Activated T-cell treated with anti-CD3 and anti-CD28 coated beads, Interleukin-2, amount 50 U/mL, for 48 hours (primary cell): ENCODE results near the gene DIS3.
"Not testable (repeated sequence)": the region's sequence is repeated elsewhere in the genome, so short reads cannot be mapped to it uniquely, and the experiment has no call there.

Experiments
- DNase-seq, 2 experiments: peaks; one replicate each; pipeline ENCODE4 v3.0.0-alpha.2; 2020

Gene DIS3

DNA sequence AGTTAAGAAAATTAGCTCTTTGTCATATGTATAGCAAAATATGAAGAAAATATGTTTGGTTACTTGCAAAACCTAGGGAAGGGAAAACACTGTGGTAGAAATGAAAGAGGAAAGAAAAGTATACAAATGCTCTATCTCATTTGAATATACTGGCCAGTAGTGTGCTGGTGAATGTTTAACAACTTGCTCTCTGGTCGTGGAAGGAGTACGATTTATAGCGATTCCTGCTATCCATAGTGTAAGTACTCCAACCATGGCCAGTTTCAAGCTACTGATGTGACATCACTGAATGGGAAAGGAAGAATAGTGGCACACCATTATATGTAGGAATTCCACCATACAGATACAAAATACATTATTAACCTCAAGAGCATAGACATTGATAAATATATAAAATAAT, 44.7 kb downstream of the DIS3 start:
- no peak for DNase-seq

DNA sequence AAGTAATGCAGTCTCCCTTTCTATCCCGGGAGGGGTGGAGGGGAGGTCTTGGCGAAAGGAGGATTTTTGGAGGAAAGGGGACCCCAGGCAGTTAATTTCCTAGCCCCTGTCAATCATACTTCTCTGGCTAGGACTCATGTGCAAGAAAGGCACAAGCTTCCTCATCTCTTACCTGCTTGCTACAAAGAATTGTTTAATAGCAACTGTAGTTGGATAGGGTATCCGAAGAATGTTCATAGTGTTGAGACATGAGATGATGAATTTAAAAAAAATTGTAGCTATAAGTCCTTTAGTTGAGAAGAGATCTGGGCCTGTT, 53.5 kb downstream of the DIS3 start:
- no peak for DNase-seq

DNA sequence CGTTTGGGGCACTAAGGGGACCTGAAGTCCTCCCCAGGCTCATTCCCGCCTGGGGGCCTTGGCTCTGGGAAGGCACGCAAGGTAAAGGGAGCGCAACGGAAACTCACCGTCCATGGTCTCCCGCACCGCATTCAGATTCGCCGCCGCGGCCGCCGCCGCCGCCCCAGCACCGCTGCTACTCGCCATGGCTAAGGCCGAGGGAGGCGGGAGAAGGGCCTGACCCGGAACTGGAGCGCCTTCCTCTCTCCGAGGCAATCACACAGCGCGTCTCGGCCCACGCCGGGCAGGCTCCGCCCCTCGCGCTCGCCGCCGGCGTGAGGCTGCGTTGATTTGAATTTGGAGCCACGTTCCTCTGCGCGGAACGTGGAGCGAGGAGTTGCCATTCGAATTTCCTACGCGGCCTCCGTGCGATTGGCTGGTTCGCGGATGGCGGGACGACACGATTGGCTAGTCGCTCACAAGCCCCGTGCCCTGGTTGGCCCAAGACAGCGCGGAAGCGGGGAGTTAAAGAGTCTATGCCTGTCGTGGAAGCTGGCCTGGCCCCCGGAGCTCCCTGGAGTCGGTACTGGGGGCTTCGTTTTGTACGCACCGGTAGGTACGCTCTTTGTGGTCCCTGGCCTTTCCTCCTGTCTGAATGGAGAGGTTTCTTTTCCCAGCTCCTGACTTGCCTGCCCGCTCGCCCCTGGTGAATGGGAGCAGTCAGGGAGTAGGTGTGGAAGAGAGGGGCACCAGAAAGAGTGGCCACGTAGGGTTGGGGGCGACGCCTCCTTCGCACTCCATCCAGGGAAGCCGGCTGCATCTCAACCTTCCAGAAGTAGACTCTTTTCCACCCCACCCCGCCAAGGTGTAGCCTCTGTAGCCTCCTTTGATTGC, 54.0 kb downstream of the DIS3 start, which contains the start of the genes BORA and MZT1:
Gene BORA (plus strand): TSS at position 507 of the 873 bp plus-strand sequence. CDS start 1,018 bp downstream, outside the sequence.
Gene MZT1 (minus strand): TSS at position 213 of the 873 bp plus-strand sequence. CDS start 27 bp downstream, at position 186.
- DNase-seq: peak; percentile 96 to 97

DNA sequence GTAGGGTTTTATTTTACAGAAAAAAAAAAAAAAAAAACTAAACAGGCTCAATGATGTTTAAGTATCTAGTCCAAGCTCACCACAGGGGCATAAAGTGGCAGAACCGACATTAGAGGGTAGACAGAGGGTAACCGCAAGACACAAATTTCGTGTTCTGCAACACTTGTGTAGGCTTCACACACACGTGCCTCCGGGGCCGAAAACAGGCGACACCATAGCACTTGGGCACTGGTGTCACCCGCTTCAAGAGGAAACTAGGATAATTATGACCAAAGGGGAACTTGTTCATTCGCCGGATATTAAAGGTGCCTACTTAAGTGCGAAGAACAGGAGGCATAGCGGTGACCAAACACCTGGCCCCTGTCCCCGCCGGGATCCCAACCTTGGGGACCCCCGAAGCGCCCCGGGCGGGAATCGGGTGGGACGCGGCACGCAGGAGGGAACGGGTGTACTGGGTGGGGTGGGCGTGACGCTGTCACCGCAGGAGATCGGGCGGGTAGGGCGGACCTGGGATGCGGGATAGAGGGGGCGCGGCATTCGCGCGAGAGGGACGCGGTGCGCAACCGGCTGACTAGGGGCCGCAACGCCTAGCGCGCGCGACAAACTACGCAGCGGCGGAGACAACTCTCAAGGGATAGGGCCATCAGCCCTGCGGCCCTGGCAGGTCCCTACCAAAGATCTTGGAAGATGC, 54.8 kb downstream of the DIS3 start:
- DNase-seq: peak in 1 of 2 experiments; percentile 70

DNA sequence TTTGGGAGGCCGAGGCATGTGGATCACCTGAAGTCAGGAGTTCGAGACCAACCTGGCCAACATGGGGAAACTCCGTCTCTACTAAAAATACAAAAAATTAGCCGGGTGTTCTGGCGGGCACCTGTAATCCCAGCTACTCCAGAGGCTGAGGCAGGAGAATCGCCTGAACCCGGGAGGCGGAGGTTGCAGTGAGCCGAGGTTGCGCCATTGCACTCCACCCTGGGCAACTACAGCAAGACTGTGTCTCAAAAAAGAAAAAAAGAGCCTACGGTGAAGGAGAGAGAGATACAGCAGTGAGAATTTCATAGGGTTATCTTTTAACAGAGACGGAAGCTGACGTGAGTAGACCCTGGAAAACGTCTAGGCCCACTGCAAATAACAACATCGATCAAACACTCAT, 55.5 kb downstream of the DIS3 start:
- DNase-seq: not testable (repeated sequence)

DNA sequence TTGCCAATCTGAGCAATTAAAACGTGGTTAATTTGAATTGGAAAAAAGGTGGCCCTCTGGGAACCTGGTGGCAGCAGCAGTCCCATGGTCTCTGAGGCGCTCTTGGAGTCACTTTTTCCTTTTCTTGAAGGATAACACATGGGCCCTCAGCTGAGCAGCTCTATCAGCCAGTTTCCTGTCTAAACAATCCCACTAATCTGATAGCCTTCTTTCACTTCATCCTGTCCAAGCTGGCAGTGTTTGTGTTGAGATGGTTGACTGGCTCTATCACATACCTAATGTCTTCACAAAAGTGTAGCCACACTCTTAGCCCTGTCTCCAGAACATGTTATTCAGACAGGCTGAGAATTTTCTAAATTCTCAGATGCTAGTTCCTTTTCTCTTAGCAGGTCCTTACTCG, 64.9 kb downstream of the DIS3 start:
- DNase-seq: no peak
